IMR-90 (cell line): Measurements from ENCODE around the gene SLAMF9. TPM values are rescaled to one million over a fixed set of nuclear protein-coding genes. Genes with fewer than 3 reads are reported as not detected.

Experiments used
- ATAC-seq: fragments of 200-7000 bp; cut with Tn5 transposase; 2 replicates; pipeline ENCODE4 v1.9.1; 2020; ENCODE audit warnings: low read depth, mild to moderate bottlenecking, moderate library complexity
- BruUV-seq: library from RNA; stranded (reverse); fragments of 400-500 nt; replicated peaks from 2 replicates; lab custom pipeline; 2021; lab: Mats Ljungman, UMichigan
- CTCF ChIA-PET: fragments of 300-600 bp; formaldehyde crosslinking; extraction: SDS; loops from one replicate; lab custom pipeline; 2021; ENCODE audit warnings: antibody characterized with exemption; lab: Yijun Ruan, JAX
- POLR2A ChIA-PET: fragments of 300-600 bp; sonication (Branson Sonifier 250); formaldehyde crosslinking; loops from one replicate; lab custom pipeline; 2022; ENCODE audit warnings: antibody characterized with exemption; ENCODE audit not compliant: unreplicated experiment; lab: Charles Lee
- DNase-seq: peaks from one replicate; pipeline ENCODE4 v3.0.0; 2013
- H2AFZ ChIP-seq: replicated peaks from 2 replicates; pipeline ENCODE3; 2013; ENCODE audit warnings: low read length, mild to moderate bottlenecking; ENCODE audit not compliant: poor library complexity
- H2AK5ac ChIP-seq: 2 replicates; pipeline ENCODE4 v1.6.1; 2013; ENCODE audit warnings: low read depth, low read length, inconsistent platforms
- H2AK9ac ChIP-seq: replicated peaks from 2 replicates; pipeline ENCODE3; 2013; ENCODE audit warnings: mild to moderate bottlenecking, low read depth, low read length, moderate library complexity; ENCODE audit not compliant: poor library complexity
- H2BK120ac ChIP-seq: 2 replicates; pipeline ENCODE4 v1.6.1; 2013; ENCODE audit warnings: low read depth, low read length, inconsistent platforms
- H2BK15ac ChIP-seq: 3 replicates; pipeline ENCODE4 v1.6.1; 2013; ENCODE audit warnings: low read depth, low read length, inconsistent platforms
- H2BK20ac ChIP-seq: 2 replicates; pipeline ENCODE4 v1.6.1; 2013; ENCODE audit warnings: low read depth, mild to moderate bottlenecking, inconsistent platforms, low read length, moderate library complexity
- H2BK5ac ChIP-seq: 2 replicates; pipeline ENCODE4 v1.6.1; 2013; ENCODE audit warnings: mild to moderate bottlenecking, low read depth, low read length, inconsistent platforms; ENCODE audit not compliant: poor library complexity, severe bottlenecking
- H3K14ac ChIP-seq: replicated peaks from 2 replicates; pipeline ENCODE4 v1.6.1; 2013; ENCODE audit warnings: low read depth, low read length, inconsistent platforms
- H3K18ac ChIP-seq: 2 replicates; pipeline ENCODE4 v1.6.1; 2013; ENCODE audit warnings: low read depth, low read length, control low read depth
- H3K23ac ChIP-seq: 2 replicates; pipeline ENCODE4 v1.6.1; 2013; ENCODE audit warnings: low read depth, low read length, inconsistent platforms
- H3K27ac ChIP-seq: 2 replicates; pipeline ENCODE4 v1.5.1; 2013; ENCODE audit warnings: mild to moderate bottlenecking, control low read depth, low read length; ENCODE audit not compliant: insufficient read depth
- H3K27me3 ChIP-seq: 2 replicates; pipeline ENCODE4 v1.6.1; 2013; ENCODE audit warnings: low read length; ENCODE audit not compliant: control insufficient read depth, insufficient read depth
- H3K36me3 ChIP-seq: 2 replicates; pipeline ENCODE4 v1.6.1; 2013; ENCODE audit warnings: low read length, mixed read lengths; ENCODE audit not compliant: control insufficient read depth, insufficient read depth
- H3K4ac ChIP-seq: 2 replicates; pipeline ENCODE4 v1.6.1; 2013; ENCODE audit warnings: low read depth, low read length, inconsistent platforms
- H3K4me1 ChIP-seq: 2 replicates; pipeline ENCODE4 v1.6.1; 2013; ENCODE audit warnings: low read length, mixed read lengths; ENCODE audit not compliant: control insufficient read depth, insufficient read depth
- H3K4me2 ChIP-seq: 2 replicates; pipeline ENCODE4 v1.6.1; 2013; ENCODE audit warnings: low read depth, mild to moderate bottlenecking, control low read depth, low read length, moderate library complexity
- H3K4me3 ChIP-seq: 2 replicates; pipeline ENCODE4 v1.5.1; 2013; ENCODE audit warnings: low read depth, mild to moderate bottlenecking, control low read depth, low read length, moderate library complexity; ENCODE audit not compliant: insufficient read depth
- H3K56ac ChIP-seq: 2 replicates; pipeline ENCODE4 v1.6.1; 2013; ENCODE audit warnings: low read length, inconsistent platforms; ENCODE audit not compliant: insufficient read depth; ENCODE audit errors: extremely low read depth
- H3K79me1 ChIP-seq, 2 experiments: 2 replicates each; pipeline ENCODE4 v1.6.1; 2013; ENCODE audit warnings: low read length in 2 of 2, inconsistent platforms in 1 of 2, low read depth in 1 of 2
- H3K9ac ChIP-seq: 2 replicates; pipeline ENCODE4 v1.6.1; 2013; ENCODE audit warnings: low read depth, low read length, control low read depth
- H3K9me1 ChIP-seq: 2 replicates; pipeline ENCODE4 v1.6.1; 2013; ENCODE audit warnings: low read length, inconsistent platforms; ENCODE audit not compliant: insufficient read depth
- H3K9me3 ChIP-seq: 2 replicates; pipeline ENCODE4 v1.6.1; 2013; ENCODE audit warnings: low read length; ENCODE audit not compliant: control insufficient read depth, insufficient read depth
- H4K20me1 ChIP-seq: 2 replicates; pipeline ENCODE4 v1.6.1; 2013; ENCODE audit warnings: low read length, inconsistent platforms; ENCODE audit not compliant: insufficient read depth
- H4K5ac ChIP-seq: 2 replicates; pipeline ENCODE4 v1.6.1; 2013; ENCODE audit warnings: mild to moderate bottlenecking, low read depth, low read length, control low read depth
- H4K8ac ChIP-seq, 2 experiments: 2 replicates each; pipeline ENCODE4 v1.6.1; 2013; ENCODE audit warnings: low read depth in 2 of 2, low read length in 2 of 2, control low read depth in 1 of 2, inconsistent platforms in 1 of 2
- H4K91ac ChIP-seq: 2 replicates; pipeline ENCODE4 v1.6.1; 2013; ENCODE audit warnings: low read depth, low read length, inconsistent platforms; ENCODE audit not compliant: insufficient read depth
- CHD1 ChIP-seq: IDR thresholded peaks from 2 replicates; pipeline ENCODE4 v1.6.1; 2012; ENCODE audit warnings: low read depth, low read length, improper control_type of control experiment
- CTCF ChIP-seq: conservative IDR thresholded peaks from 2 replicates; pipeline ENCODE4 v1.5.1; 2012; ENCODE audit warnings: mild to moderate bottlenecking, low read depth, low read length, improper control_type of control experiment
- FOS ChIP-seq: fragments of 150-350 bp; IDR thresholded peaks from 2 replicates; pipeline ENCODE4 v1.6.1; 2016; ENCODE audit warnings: low read depth, low read length
- MXI1 ChIP-seq: IDR thresholded peaks from 2 replicates; pipeline ENCODE4 v1.6.1; 2012; ENCODE audit warnings: low read depth, mild to moderate bottlenecking, low read length, moderate library complexity, borderline replicate concordance
- POLR2A ChIP-seq: IDR thresholded peaks from 2 replicates; pipeline ENCODE4 v1.6.1; 2012; ENCODE audit warnings: mild to moderate bottlenecking, low read depth, low read length
- RCOR1 ChIP-seq: IDR thresholded peaks from 2 replicates; pipeline ENCODE4 v1.6.1; 2012; ENCODE audit warnings: mild to moderate bottlenecking, low read length, improper control_type of control experiment; ENCODE audit not compliant: insufficient replicate concordance
- RFX5 ChIP-seq: IDR thresholded peaks from 2 replicates; pipeline ENCODE4 v1.8.0; 2012; ENCODE audit warnings: low read depth, mild to moderate bottlenecking, low read length, moderate library complexity
- SMC3 ChIP-seq: fragments of 150-350 bp; IDR thresholded peaks from 2 replicates; pipeline ENCODE4 v1.6.1; 2016; ENCODE audit warnings: low read depth, mild to moderate bottlenecking, antibody characterized with exemption, low read length, moderate library complexity
- WGBS, 2 experiments: methylation state at CpG; one replicate each; pipeline versions ENCODE4 v1.1.5 to v1.1.7; 2013; ENCODE audit warnings: missing lambda C conversion rate in 2 of 2; ENCODE audit not compliant: insufficient read length in 1 of 2; ENCODE audit errors: extremely low coverage in 2 of 2; 5-methylcytosine and 5-hydroxymethylcytosine counted together
- dilution Hi-C: fragments of 300-500 bp; cut with HindIII; formaldehyde crosslinking; loops from one replicate; pipeline ENCODE4 v1.14.3; 2018; ENCODE audit warnings: low sequenced_read_pairs; ENCODE audit not compliant: unreplicated experiment
- in situ Hi-C: fragments of 300-500 bp; cut with MboI; formaldehyde crosslinking; loops from 3 replicates; pipeline ENCODE4 v1.14.3; 2019; ENCODE audit warnings: low sequenced_read_pairs, inconsistent platforms, mixed read lengths
- intact Hi-C: fragments of 100-400 bp; cut with micrococcal nuclease; formaldehyde crosslinking; loops from 2 replicates; pipeline ENCODE4 v1.10.0; 2022
- polyA plus RNA-seq, 3 experiments: library from polyadenylated mRNA; depleted of rRNA; stranded (reverse); fragments of >200 nt; gene quantifications; 2 replicates each; pipeline ENCODE4 v1.2.3, GENCODE V29; 2012; ENCODE audit warnings: low replicate concordance in 1 of 3
- total RNA-seq: library from RNA; depleted of rRNA; stranded (reverse); fragments of >200 nt; gene quantifications from 2 replicates; pipeline ENCODE4 v1.2.3, GENCODE V29; 2012

SLAMF9 gene
- total and polyA plus RNA-seq, 2 of the 4 experiments (the other 2 are of a cell fraction): 0.18 to 0.67 TPM

GRCh38 chr1:159920202-159920601, 33.8 kb downstream of the SLAMF9 start:
- Histone ChIP-seq H2BK5ac (no peak overlapping the region), H4K91ac (no peak overlapping the region), H3K18ac (no peak overlapping the region), H3K9me3 (no peaks in the 10 kb centered on the region), H3K9me1 (peaks cover 41% of the 10 kb centered on the region), H3K4me3 (no peak overlapping the region), H4K20me1 (peaks cover 82% of the 10 kb centered on the region), H3K14ac (no peak overlapping the region), H4K5ac (no peak overlapping the region), H3K79me1 (peaks cover 9 to 77% of the 10 kb centered on the region in 2 experiments), H3K27me3 (no peaks in the 10 kb centered on the region), H2BK15ac (no peak overlapping the region), H3K4ac (no peak overlapping the region), H3K23ac (peak overlapping the region; percentile 3; the same call in 1 of the 2 replicates), H3K4me2 (no peak overlapping the region), H2AK9ac (no peak overlapping the region), H2BK20ac (no peak overlapping the region), H2AFZ (no peak overlapping the region), H3K56ac (no peak overlapping the region), H3K27ac (no peak overlapping the region), H4K8ac (no peak overlapping the region), H3K36me3 (peaks cover 37% of the 10 kb centered on the region), H2BK120ac (no peak overlapping the region), H3K9ac (no peak overlapping the region), H2AK5ac (peak overlapping the region; percentile 36; the same call in 1 of the 2 replicates), H3K4me1 (peaks cover 35% of the 10 kb centered on the region)
- intact Hi-C loops (loop anchor here (10.0 kb wide), 1 partner anchor 295 kb away; no protein-coding TSS in a partner anchor), in situ Hi-C loops (no loop called here), dilution Hi-C loops (no loop called here)
- TF ChIP-seq CTCF (no peak), SMC3 (no peak), FOS (no peak), MXI1 (no peak), POLR2A (no peak), RFX5 (no peak), CHD1 (no peak), RCOR1 (no peak)
- BruUV-seq: no TSS peak
- ATAC-seq: no peak
- ChIA-PET POLR2A (no interaction called here), CTCF (no interaction called here)
- no peak for DNase-seq
- 97% methylated on average over 6 of the region's 10 CpGs; no CpG with 5 or more reads in 1 of the 2 experiments for WGBS, 2 experiments
